ENCODE data around the gene ARL6.

The ARL6 gene

GRCh38 chr3:97764407-97765238 lies at the start of gene ARL6:
ARL6 (plus strand) TSS chr3:97764758; CDS start chr3:97768108, 3,350 bp downstream.
- DNase-seq (ENCODE audit: insufficient read length, low spot score) (peak; percentile 33), FAIRE-seq (peak; percentile 98)

DNA sequence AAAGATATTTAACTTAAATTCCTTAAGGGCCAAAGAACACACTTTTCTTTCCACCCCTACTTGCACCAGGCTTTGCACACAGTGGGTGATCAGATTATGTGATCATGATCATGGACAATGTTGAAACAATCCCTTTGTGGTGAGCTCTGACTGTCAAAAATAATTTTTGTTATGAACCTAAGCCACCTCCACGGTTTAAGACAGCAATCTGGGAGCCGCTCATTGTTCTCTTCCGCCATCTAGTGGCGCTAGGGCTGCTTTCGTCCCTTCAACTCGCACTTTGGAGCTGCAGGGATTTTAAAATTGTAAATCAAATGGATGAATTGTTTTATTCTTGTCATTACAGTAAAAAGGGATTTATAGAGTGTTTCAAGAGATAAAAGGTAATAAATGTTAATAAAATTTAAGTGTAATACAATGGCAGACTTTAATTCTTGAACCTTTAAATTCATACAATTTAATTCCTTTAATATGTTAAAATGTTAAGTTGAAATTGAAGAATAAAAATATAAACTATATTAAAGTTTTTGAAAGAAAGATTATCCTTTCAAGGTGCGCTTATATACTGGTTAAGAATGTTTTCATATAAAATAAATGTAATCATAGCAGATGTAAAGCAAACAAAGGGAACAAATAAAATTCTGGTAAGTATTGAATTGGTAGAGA lies 45.3 kb upstream of the ARL6 start:
- FAIRE-seq: peak; percentile 81
- peak; percentile 31 for DNase-seq (ENCODE audit: insufficient read length, low spot score)

- FAIRE-seq: no peak
- no peak for DNase-seq (ENCODE audit: insufficient read length, low spot score)
Observed at GRCh38 chr3:97720417-97720816, 44.1 kb upstream of the ARL6 start.

DNA sequence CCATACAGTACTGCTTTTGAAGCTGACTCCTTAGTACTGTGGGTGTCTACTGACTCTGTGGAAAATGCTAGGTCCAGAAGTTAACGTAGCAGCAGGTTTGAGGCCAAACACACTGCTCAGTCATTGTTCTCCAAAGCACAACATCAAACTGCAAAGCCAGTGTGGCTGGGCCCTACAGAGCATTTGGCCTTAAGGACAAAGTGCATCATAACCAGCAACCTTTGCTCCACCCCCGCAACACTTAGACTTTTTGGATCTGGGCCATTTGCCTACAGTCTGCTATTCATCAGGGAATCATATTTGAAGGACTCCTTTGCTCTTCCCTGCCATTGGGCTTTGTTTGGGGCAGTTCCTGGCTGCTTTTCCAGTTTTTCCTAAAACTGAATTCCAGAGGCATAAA lies 43.1 kb upstream of the ARL6 start:
- FAIRE-seq: no peak

DNA sequence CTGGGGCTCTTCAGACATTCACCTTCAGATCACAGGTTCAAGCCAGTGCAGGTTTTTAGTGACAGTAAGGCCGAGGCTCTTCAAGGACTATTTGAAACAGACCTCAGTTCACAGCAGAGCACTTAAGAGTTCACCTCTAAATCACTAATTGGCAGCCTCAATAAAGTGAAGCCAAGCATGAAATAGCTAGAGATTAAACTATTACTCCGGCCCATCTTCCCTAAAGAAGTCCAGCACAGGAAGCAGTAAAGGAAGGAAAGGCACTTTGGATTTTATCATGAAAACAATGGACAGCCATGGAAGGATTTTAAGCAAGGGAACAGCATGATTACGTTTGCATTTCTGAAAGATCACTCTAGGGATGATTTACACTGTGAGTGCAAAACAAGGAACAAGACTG lies 27.6 kb upstream of the ARL6 start:
- no peak for FAIRE-seq

More for the DNA sequence above, 43.1 kb upstream of the ARL6 start:
- DNase-seq (ENCODE audit: insufficient read length, low spot score): no peak

DNA sequence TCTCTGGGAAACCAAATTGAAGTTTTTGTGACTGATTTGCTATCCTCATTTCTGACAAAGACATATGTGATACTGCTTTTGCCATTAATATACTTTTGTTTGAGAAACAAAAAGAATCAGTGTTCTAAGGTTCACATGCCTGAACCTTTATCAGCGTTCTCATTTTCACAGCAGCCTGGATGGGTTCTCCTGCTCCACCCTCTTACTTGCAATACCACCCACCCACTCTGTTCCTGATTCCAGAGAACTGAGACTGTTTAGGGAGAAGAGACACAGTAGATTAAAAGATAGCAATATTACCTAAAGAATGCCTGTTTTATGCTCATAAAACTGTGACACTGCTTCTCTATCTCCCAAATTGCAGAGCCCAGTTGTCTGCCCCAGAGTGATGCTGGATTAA lies 25.8 kb upstream of the ARL6 start:
- no peak for DNase-seq (ENCODE audit: insufficient read length, low spot score)
- no peak for FAIRE-seq

More for the DNA sequence above, 27.6 kb upstream of the ARL6 start:
- no peak for DNase-seq (ENCODE audit: insufficient read length, low spot score)

- DNase-seq (ENCODE audit: insufficient read length, low spot score) (no peak), FAIRE-seq (peak; percentile 23)
Observed at GRCh38 chr3:97742036-97742435, 22.5 kb upstream of the ARL6 start.

DNA sequence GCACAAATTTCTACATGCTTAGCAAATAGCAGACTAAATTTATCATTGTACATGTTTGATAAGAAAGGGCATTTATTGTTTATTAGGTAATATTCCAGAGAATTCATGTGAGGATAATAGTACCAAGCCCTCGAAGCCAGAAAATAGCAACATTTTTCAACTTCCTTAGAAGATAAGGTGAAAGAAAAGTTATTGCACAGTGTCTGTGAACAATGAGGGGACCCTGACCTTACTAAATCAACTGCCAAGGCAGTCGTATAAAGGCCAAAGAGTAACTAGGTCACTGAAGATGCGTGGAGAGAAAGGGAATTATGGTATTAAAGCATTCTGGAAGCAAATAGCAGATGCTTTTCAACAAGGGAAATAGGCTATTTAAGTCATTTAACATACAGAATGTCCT lies 20.3 kb upstream of the ARL6 start:
- no peak for FAIRE-seq
- no peak for DNase-seq (ENCODE audit: insufficient read length, low spot score)

- DNase-seq (ENCODE audit: insufficient read length, low spot score): no peak
- FAIRE-seq: no peak
Observed at GRCh38 chr3:97763586-97764406, 762 bp upstream of the ARL6 start.

- FAIRE-seq (no peak), DNase-seq (ENCODE audit: insufficient read length, low spot score) (no peak)
Observed at GRCh38 chr3:97765336-97765735, 778 bp downstream of the ARL6 start.

- FAIRE-seq (no peak), DNase-seq (ENCODE audit: insufficient read length, low spot score) (no peak)
Observed at GRCh38 chr3:97772926-97773325, 8.4 kb downstream of the ARL6 start.

DNA sequence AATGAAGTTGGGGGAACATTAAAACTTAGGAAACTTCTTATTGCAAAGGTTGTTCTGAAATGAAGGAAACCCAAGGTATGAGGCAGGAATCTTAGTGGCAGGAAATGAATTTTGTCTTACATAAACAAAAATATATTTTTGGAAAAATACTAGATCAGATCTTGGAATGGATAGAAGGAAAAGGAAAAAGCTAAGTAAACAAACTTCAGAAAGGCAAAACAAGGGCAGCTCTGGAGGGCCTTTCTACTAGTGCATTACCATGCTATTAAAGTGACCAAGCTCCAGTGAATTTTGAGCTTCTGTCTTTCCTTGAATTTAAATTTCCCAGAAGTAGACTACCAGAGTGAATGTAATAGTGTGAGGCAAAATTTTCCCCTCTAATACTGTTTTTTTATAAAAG lies 13.6 kb downstream of the ARL6 start:
- DNase-seq (ENCODE audit: insufficient read length, low spot score) (no peak), FAIRE-seq (no peak)

DNA sequence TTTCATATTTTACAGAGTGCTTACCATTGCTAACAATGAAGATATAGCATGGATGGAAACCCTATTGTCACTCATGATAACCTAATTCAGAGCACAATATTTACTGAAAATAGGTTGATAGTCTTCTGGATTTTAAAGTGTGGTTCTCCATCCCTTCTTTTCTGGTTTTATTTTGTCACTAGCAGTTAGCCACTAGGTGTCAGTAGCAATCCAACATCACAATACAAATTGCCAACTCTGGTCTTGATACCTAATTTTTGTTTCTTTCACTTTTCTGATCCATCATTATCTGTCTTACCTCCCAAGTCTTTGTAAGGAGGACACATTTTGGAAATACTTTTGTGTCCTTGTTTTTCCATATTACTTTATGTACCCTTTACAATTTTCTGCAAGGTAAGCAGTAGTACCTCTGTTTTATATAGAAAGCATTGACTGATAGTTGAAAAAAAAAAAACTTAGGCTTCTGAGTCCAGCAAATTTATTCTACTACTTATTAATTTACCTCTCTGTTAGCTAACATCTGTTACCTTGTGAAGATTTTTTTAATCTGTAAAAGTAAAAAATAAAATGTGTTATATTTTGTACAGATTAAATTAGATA lies 29.0 kb downstream of the ARL6 start:
- FAIRE-seq (peak; percentile 78), DNase-seq (ENCODE audit: insufficient read length, low spot score) (peak; percentile 9)

GRCh38 chr3:97795951-97796350 lies 31.4 kb downstream of the ARL6 start:
- FAIRE-seq (no peak), DNase-seq (ENCODE audit: insufficient read length, low spot score) (no peak)

- DNase-seq (ENCODE audit: insufficient read length, low spot score) (no peak), FAIRE-seq (no peak)
Observed at GRCh38 chr3:97804471-97804870, 39.9 kb downstream of the ARL6 start.

GRCh38 chr3:97810779-97811390 lies 46.3 kb downstream of the ARL6 start:
- DNase-seq (ENCODE audit: insufficient read length, low spot score): no peak
- no peak for FAIRE-seq

DNA sequence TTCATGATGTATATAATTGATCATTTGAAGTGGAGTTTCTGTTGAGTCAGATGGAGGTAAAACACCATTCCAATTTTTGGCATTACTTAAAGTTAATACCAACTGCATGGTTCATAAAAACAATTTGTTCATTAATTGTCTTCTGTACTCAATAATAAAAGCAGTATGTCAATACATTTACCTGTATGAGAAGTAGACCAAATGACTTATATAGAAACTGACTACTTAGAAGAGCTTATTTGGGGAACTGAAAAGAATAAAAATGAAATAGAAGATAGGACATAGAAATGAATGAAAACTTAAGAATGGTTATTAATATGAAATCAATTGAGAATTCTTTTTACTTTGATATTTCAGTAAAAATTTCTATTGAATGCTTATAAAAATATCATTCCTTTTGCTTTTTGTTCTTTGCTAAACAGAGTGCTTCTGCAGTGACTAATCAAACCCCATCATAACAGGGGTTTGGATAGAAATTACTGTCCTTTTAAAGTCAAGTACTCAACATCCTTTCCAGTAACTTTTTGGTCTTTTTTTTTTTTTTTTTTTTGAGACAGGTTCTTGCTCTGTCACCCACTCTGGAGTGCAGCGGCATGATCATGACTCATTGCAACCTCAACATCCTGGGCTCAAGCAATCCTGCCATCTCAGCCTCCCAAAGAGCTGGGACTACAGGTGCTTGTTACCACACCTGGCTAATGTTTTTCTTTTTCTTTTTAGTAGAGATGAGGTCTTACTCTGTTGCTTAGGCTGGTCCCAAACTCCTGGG lies 50.8 kb downstream of the ARL6 start:
- DNase-seq (ENCODE audit: insufficient read length, low spot score) (no peak), FAIRE-seq (no peak)

GRCh38 chr3:97816811-97817210 lies 52.3 kb downstream of the ARL6 start:
- DNase-seq (ENCODE audit: insufficient read length, low spot score) (no peak), FAIRE-seq (no peak)

- DNase-seq (ENCODE audit: insufficient read length, low spot score) (no peak), FAIRE-seq (no peak)
Observed at GRCh38 chr3:97817965-97818364, 53.4 kb downstream of the ARL6 start.

- DNase-seq (ENCODE audit: insufficient read length, low spot score): no peak
- FAIRE-seq: no peak
Observed at GRCh38 chr3:97820780-97821179, 56.2 kb downstream of the ARL6 start.
